Inflammatory macrophage treated with lipopolysaccharide for 1 hour (primary cell): ENCODE results near the gene HIRIP3.
"Not testable (repeated sequence)": the region's sequence is repeated elsewhere in the genome, so short reads cannot be mapped to it uniquely, and the experiment has no call there.

ENCODE experiments used
- DNase-seq, 2 donors: peaks; one replicate each; pipeline ENCODE4 v3.0.0-alpha.2; 2020 to 2022

Gene HIRIP3

GRCh38 chr16:29995324-29995910 lies at the start of gene HIRIP3:
Gene HIRIP3, minus strand, starts transcription at chr16:29995617. Its CDS starts 12 bp downstream, at chr16:29995605.
- peak; percentile 82 to 91 for DNase-seq

GRCh38 chr16:30041841-30042240 lies 46.4 kb upstream of the HIRIP3 start:
- peak; percentile 8 to 75 for DNase-seq

- not testable (repeated sequence) for DNase-seq
Measured at GRCh38 chr16:30040690-30041089, 45.3 kb upstream of the HIRIP3 start.

GRCh38 chr16:30040221-30040620 lies 44.8 kb upstream of the HIRIP3 start:
- DNase-seq: peak; percentile 35 to 49

GRCh38 chr16:30033270-30033669 lies 37.9 kb upstream of the HIRIP3 start:
- DNase-seq: no peak

- peak; percentile 46 to 80 for DNase-seq
Measured at GRCh38 chr16:30032083-30032819, 36.8 kb upstream of the HIRIP3 start.

GRCh38 chr16:30031477-30031918 lies 36.1 kb upstream of the HIRIP3 start:
- no peak for DNase-seq

- DNase-seq: no peak
Measured at GRCh38 chr16:30030841-30031413, 35.5 kb upstream of the HIRIP3 start, which contains the start of gene TLCD3B. Gene TLCD3B, minus strand, starts transcription at chr16:30031271. Its CDS starts 744 bp downstream, at chr16:30030527.

- no peak for DNase-seq
Measured at GRCh38 chr16:30030011-30030685, 34.7 kb upstream of the HIRIP3 start.

GRCh38 chr16:30028438-30029076 lies 33.1 kb upstream of the HIRIP3 start:
- no peak for DNase-seq

- DNase-seq: no peak
Measured at GRCh38 chr16:30027588-30028437, 32.4 kb upstream of the HIRIP3 start.

GRCh38 chr16:30026449-30026848 lies 31.0 kb upstream of the HIRIP3 start:
- no peak for DNase-seq

- no peak for DNase-seq
Measured at GRCh38 chr16:30025574-30025973, 30.2 kb upstream of the HIRIP3 start.

GRCh38 chr16:30025156-30025555 lies 29.7 kb upstream of the HIRIP3 start:
- DNase-seq: no peak

GRCh38 chr16:30024451-30024850 lies 29.0 kb upstream of the HIRIP3 start:
- DNase-seq: no peak

GRCh38 chr16:30023586-30023985 lies 28.2 kb upstream of the HIRIP3 start:
- DNase-seq: no peak

GRCh38 chr16:30022887-30023286 lies 27.5 kb upstream of the HIRIP3 start, which contains the start of gene C16orf92:
Gene C16orf92, plus strand, starts transcription at chr16:30023198. Its CDS starts 143 bp downstream, at chr16:30023341.
- no peak for DNase-seq

GRCh38 chr16:30018731-30019158 lies 23.3 kb upstream of the HIRIP3 start:
- no peak for DNase-seq

- not testable (repeated sequence) for DNase-seq
Measured at GRCh38 chr16:30017937-30018336, 22.5 kb upstream of the HIRIP3 start.

GRCh38 chr16:30017277-30017656 lies 21.9 kb upstream of the HIRIP3 start:
- DNase-seq: no peak

GRCh38 chr16:30016555-30017276 lies 21.3 kb upstream of the HIRIP3 start:
- DNase-seq: no peak
